ENCODE data around the gene TNIP1.

Gene TNIP1

GRCh38 chr5:151067632-151068432 is 13.0 kb downstream of the TNIP1 start:
- no peak for DNase-seq (ENCODE audit: low read depth)
- no peak overlapping the region for H3K4me3 ChIP-seq (replicated peaks; ENCODE audit: low read depth, low read length)
- no peak for TF ChIP-seq CTCF (IDR thresholded peaks at IDR 0.05; ENCODE audit: low read length, missing control alignments)

- no peak for TF ChIP-seq CTCF (IDR thresholded peaks at IDR 0.05; ENCODE audit: low read length, missing control alignments)
- DNase-seq (ENCODE audit: low read depth): no peak
- no peak overlapping the region for H3K4me3 ChIP-seq (replicated peaks; ENCODE audit: low read depth, low read length)
Observed at GRCh38 chr5:151066920-151067319, 13.9 kb downstream of the TNIP1 start.

- no peak for DNase-seq (ENCODE audit: low read depth)
- no peak for TF ChIP-seq CTCF (IDR thresholded peaks at IDR 0.05; ENCODE audit: low read length, missing control alignments)
- H3K4me3 ChIP-seq (replicated peaks; ENCODE audit: low read depth, low read length): no peak overlapping the region
Observed at GRCh38 chr5:151065609-151066008, 15.2 kb downstream of the TNIP1 start.

GRCh38 chr5:151064916-151065499 is 15.8 kb downstream of the TNIP1 start:
- DNase-seq (ENCODE audit: low read depth): no peak
- no peak for TF ChIP-seq CTCF (IDR thresholded peaks at IDR 0.05; ENCODE audit: low read length, missing control alignments)
- no peak overlapping the region for H3K4me3 ChIP-seq (replicated peaks; ENCODE audit: low read depth, low read length)

- H3K4me3 ChIP-seq (replicated peaks; ENCODE audit: low read depth, low read length): no peak overlapping the region
- no peak for TF ChIP-seq CTCF (IDR thresholded peaks at IDR 0.05; ENCODE audit: low read length, missing control alignments)
- peak; percentile 79 for DNase-seq (ENCODE audit: low read depth)
Observed at GRCh38 chr5:151063142-151063989, 17.5 kb downstream of the TNIP1 start.

GRCh38 chr5:151062405-151063141 is 18.3 kb downstream of the TNIP1 start:
- TF ChIP-seq CTCF (IDR thresholded peaks at IDR 0.05; ENCODE audit: low read length, missing control alignments): no peak
- no peak overlapping the region for H3K4me3 ChIP-seq (replicated peaks; ENCODE audit: low read depth, low read length)
- no peak for DNase-seq (ENCODE audit: low read depth)

Measured in fibroblast of pulmonary artery (primary cell).